ENCODE data around the gene GSG1L. TPM values are rescaled to one million over a fixed set of nuclear protein-coding genes. Genes with fewer than 3 reads are reported as not detected.

GSG1L gene
- total and polyA plus RNA-seq, 2 of the 13 experiments (the other 11 are each of a cell fraction or from before 2014, with no cell fraction given), result not detected

- TF ChIP-seq CBX2 (IDR thresholded peaks at IDR 0.05; ENCODE audit: low read depth, low read length) (no peak), CBX2 (CRISPR knock-in tag; IDR thresholded peaks at IDR 0.05; ENCODE audit: low read depth) (no peak), TCF7 (IDR thresholded peaks at IDR 0.05; ENCODE audit: low read depth) (no peak), ZNF547 (CRISPR knock-in tag; IDR thresholded peaks at IDR 0.05) (no peak), BATF2 (CRISPR knock-in tag; IDR thresholded peaks at IDR 0.05) (no peak), ZNF564 (CRISPR knock-in tag; IDR thresholded peaks at IDR 0.05) (no peak), THYN1 (CRISPR knock-in tag; IDR thresholded peaks at IDR 0.05; ENCODE audit: borderline replicate concordance, low read depth) (no peak), NFRKB (IDR thresholded peaks at IDR 0.05) (no peak), ZNF207 (IDR thresholded peaks at IDR 0.05; ENCODE audit: borderline replicate concordance) (no peak), RNF219 (CRISPR knock-in tag; IDR thresholded peaks at IDR 0.05) (no peak), THAP9 (CRISPR knock-in tag; IDR thresholded peaks at IDR 0.05; ENCODE audit: borderline replicate concordance) (no peak), ONECUT2 (CRISPR knock-in tag; IDR thresholded peaks at IDR 0.05) (no peak), ZBTB43 (CRISPR knock-in tag; conservative IDR thresholded peaks at IDR 0.05) (no peak), ZNF17 (CRISPR knock-in tag; IDR thresholded peaks at IDR 0.05) (no peak), IKZF4 (CRISPR knock-in tag; IDR thresholded peaks at IDR 0.05; ENCODE audit: borderline replicate concordance, low read depth, not compliant biosample characterization) (no peak), HNRNPLL (IDR thresholded peaks at IDR 0.05; ENCODE audit: low read depth, low read length, poor library complexity, severe bottlenecking) (no peak), ZNF784 (CRISPR knock-in tag; IDR thresholded peaks at IDR 0.05; ENCODE audit: borderline replicate concordance) (no peak), ZNF616 (CRISPR knock-in tag; IDR thresholded peaks at IDR 0.05; ENCODE audit: low read depth) (no peak)
Observed at GRCh38 chr16:27867122-27868110, 196.1 kb downstream of the GSG1L start (continued).

All from HepG2 (cell line).